ENCODE results near the gene SLITRK2. TPM values are rescaled to one million over a fixed set of nuclear protein-coding genes. Genes with fewer than 3 reads are reported as not detected.

SLITRK2 gene
- total and polyA plus RNA-seq, 10 of the 15 experiments (the other 5 are each of a cell fraction or from before 2014, with no cell fraction given) = not detected

DNA sequence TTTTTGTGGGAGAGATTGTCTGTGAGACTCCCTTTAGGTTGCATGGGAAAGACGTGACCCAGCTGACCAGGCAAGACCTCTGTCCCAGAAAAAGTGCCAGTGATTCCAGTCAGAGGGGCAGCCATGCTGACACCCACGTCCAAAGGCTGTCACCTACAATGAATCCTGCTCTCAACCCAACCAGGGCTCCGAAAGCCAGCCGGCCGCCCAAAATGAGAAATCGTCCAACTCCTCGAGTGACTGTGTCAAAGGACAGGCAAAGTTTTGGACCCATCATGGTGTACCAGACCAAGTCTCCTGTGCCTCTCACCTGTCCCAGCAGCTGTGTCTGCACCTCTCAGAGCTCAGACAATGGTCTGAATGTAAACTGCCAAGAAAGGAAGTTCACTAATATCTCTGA lies 5.5 kb downstream of the SLITRK2 start (continued):
- TF ChIP-seq, protein P1, sequence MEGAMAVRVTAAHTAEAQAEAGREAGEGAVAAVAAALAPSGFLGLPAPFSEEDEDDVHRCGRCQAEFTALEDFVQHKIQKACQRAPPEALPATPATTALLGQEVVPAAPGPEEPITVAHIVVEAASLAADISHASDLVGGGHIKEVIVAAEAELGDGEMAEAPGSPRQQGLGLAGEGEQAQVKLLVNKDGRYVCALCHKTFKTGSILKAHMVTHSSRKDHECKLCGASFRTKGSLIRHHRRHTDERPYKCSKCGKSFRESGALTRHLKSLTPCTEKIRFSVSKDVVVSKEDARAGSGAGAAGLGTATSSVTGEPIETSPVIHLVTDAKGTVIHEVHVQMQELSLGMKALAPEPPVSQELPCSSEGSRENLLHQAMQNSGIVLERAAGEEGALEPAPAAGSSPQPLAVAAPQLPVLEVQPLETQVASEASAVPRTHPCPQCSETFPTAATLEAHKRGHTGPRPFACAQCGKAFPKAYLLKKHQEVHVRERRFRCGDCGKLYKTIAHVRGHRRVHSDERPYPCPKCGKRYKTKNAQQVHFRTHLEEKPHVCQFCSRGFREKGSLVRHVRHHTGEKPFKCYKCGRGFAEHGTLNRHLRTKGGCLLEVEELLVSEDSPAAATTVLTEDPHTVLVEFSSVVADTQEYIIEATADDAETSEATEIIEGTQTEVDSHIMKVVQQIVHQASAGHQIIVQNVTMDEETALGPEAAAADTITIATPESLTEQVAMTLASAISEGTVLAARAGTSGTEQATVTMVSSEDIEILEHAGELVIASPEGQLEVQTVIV (IDR thresholded peaks at IDR 0.05; ENCODE audit: borderline replicate concordance, partially characterized antibody) = no peak
- TF ChIP-seq ASH2L (IDR thresholded peaks at IDR 0.05; ENCODE audit: borderline replicate concordance, low read depth) = no peak
- no peak for TF ChIP-seq KAT2A (conservative IDR thresholded peaks at IDR 0.05; ENCODE audit: control insufficient read depth, low read depth, low read length)
- TF ChIP-seq ZSCAN29 (IDR thresholded peaks at IDR 0.05) = no peak
- no peak for TF ChIP-seq SMC3 (IDR thresholded peaks at IDR 0.05; ENCODE audit: borderline replicate concordance, low read length)

DNA sequence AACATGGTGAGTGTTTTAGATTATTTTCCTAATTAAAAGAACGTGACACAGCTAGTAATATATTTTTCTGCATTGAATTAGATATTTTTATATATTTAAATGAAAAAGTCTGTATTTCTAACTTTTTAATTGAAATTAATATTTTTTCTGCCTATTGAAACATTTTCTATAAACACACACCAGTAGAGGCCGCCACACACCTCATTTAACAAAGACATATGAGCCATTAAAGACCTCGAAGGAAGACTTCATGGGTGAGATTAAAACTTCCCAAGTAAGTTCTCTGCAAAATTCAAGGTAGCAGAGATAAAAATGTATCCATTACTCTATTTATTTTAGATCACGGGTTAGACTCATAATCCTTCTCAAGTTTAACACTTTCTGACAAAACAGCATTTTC lies 8.3 kb downstream of the SLITRK2 start:
- Histone ChIP-seq H3K4me3 (no peak overlapping the region), H3K4me1 (ENCODE audit: control insufficient read depth, insufficient read depth, low read length) (no peaks in the 10 kb centered on the region), H3K9ac (ENCODE audit: control insufficient read depth, insufficient read depth, low read length) (no peak overlapping the region), H3K9me3 (replicated peaks; ENCODE audit: control insufficient read depth, insufficient read depth, low read length) (no peaks in the 10 kb centered on the region), H3K36me3 (ENCODE audit: control insufficient read depth in 2 of 2, insufficient read depth in 2 of 2, low read length in 1 of 2) (no peaks in the 10 kb centered on the region), H3K27me3 (replicated peaks in 1 of 2; ENCODE audit: control insufficient read depth in 2 of 2, insufficient read depth in 2 of 2, low read length in 1 of 2) (no peaks in the 10 kb centered on the region), H4K20me1 (ENCODE audit: control insufficient read depth, insufficient read depth) (no peaks in the 10 kb centered on the region), H2AFZ (ENCODE audit: control insufficient read depth, low read depth, low read length) (no peak overlapping the region), H3K79me2 (ENCODE audit: control insufficient read depth, insufficient read depth, low read length) (no peaks in the 10 kb centered on the region), H3K4me2 (ENCODE audit: control insufficient read depth, insufficient read depth) (no peak overlapping the region), H3K27ac (ENCODE audit: control insufficient read depth, insufficient read depth) (no peak overlapping the region)
- ChIA-PET RAD21 (ENCODE audit: unreplicated experiment) (no interaction called here), POLR2A (no interaction called here), SMC1A (ENCODE audit: uncharacterized antibody, unreplicated experiment) (interaction anchor here (1.4 kb wide), 1 partner anchor 10 kb away, joined by 3 read pairs; no protein-coding TSS in a partner anchor), CTCF (interaction anchor here (0.6 kb wide), 1 partner anchor 613 kb away, joined by 3 read pairs; no protein-coding TSS in a partner anchor)
- in situ Hi-C loops (cut with MboI) (no loop called here), intact Hi-C loops (cut with micrococcal nuclease; ENCODE audit: unreplicated experiment) (no loop called here)
- 1% methylated on average over 4 of the region's 4 CpGs for WGBS (ENCODE audit: insufficient coverage, insufficient replicate concordance, low lambda C conversion rate, missing lambda C conversion rate)
- DNase-seq (ENCODE audit: low read depth, low spot score) (no peak), ATAC-seq (no peak), FAIRE-seq (no peak)
- no TSS peak for BruUV-seq (replicated peaks)
- TF ChIP-seq ZSCAN29 (IDR thresholded peaks at IDR 0.05) = no peak
- TF ChIP-seq BMI1 (IDR thresholded peaks at IDR 0.05; ENCODE audit: borderline replicate concordance) = no peak
- TF ChIP-seq, protein P2, sequence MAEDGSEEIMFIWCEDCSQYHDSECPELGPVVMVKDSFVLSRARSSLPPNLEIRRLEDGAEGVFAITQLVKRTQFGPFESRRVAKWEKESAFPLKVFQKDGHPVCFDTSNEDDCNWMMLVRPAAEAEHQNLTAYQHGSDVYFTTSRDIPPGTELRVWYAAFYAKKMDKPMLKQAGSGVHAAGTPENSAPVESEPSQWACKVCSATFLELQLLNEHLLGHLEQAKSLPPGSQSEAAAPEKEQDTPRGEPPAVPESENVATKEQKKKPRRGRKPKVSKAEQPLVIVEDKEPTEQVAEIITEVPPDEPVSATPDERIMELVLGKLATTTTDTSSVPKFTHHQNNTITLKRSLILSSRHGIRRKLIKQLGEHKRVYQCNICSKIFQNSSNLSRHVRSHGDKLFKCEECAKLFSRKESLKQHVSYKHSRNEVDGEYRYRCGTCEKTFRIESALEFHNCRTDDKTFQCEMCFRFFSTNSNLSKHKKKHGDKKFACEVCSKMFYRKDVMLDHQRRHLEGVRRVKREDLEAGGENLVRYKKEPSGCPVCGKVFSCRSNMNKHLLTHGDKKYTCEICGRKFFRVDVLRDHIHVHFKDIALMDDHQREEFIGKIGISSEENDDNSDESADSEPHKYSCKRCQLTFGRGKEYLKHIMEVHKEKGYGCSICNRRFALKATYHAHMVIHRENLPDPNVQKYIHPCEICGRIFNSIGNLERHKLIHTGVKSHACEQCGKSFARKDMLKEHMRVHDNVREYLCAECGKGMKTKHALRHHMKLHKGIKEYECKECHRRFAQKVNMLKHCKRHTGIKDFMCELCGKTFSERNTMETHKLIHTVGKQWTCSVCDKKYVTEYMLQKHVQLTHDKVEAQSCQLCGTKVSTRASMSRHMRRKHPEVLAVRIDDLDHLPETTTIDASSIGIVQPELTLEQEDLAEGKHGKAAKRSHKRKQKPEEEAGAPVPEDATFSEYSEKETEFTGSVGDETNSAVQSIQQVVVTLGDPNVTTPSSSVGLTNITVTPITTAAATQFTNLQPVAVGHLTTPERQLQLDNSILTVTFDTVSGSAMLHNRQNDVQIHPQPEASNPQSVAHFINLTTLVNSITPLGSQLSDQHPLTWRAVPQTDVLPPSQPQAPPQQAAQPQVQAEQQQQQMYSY (CRISPR knock-in tag; IDR thresholded peaks at IDR 0.05) = no peak
- TF ChIP-seq MYC (IDR thresholded peaks at IDR 0.05; ENCODE audit: insufficient read depth, insufficient read length, insufficient replicate concordance, low read length, severe bottlenecking) = no peak
- TF ChIP-seq, protein P3, sequence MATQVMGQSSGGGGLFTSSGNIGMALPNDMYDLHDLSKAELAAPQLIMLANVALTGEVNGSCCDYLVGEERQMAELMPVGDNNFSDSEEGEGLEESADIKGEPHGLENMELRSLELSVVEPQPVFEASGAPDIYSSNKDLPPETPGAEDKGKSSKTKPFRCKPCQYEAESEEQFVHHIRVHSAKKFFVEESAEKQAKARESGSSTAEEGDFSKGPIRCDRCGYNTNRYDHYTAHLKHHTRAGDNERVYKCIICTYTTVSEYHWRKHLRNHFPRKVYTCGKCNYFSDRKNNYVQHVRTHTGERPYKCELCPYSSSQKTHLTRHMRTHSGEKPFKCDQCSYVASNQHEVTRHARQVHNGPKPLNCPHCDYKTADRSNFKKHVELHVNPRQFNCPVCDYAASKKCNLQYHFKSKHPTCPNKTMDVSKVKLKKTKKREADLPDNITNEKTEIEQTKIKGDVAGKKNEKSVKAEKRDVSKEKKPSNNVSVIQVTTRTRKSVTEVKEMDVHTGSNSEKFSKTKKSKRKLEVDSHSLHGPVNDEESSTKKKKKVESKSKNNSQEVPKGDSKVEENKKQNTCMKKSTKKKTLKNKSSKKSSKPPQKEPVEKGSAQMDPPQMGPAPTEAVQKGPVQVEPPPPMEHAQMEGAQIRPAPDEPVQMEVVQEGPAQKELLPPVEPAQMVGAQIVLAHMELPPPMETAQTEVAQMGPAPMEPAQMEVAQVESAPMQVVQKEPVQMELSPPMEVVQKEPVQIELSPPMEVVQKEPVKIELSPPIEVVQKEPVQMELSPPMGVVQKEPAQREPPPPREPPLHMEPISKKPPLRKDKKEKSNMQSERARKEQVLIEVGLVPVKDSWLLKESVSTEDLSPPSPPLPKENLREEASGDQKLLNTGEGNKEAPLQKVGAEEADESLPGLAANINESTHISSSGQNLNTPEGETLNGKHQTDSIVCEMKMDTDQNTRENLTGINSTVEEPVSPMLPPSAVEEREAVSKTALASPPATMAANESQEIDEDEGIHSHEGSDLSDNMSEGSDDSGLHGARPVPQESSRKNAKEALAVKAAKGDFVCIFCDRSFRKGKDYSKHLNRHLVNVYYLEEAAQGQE (IDR thresholded peaks at IDR 0.05; ENCODE audit: low read depth, low read length) = no peak
- no peak for TF ChIP-seq RAD51 (IDR thresholded peaks at IDR 0.05)
- TF ChIP-seq RELA (IDR thresholded peaks at IDR 0.05; ENCODE audit: borderline replicate concordance, partially characterized antibody) = no peak
- no peak for TF ChIP-seq KDM1A (IDR thresholded peaks at IDR 0.05; ENCODE audit: borderline replicate concordance)
- TF ChIP-seq ZBED1 (IDR thresholded peaks at IDR 0.05; ENCODE audit: borderline replicate concordance) = no peak
- TF ChIP-seq FOS (IDR thresholded peaks at IDR 0.05; ENCODE audit: borderline replicate concordance, extremely low read depth, insufficient read length) = no peak
